GM19025 (cell line): ENCODE results near the gene LGR6.
"Not testable (repeated sequence)": the region's sequence is repeated elsewhere in the genome, so short reads cannot be mapped to it uniquely, and the experiment has no call there.

Source experiments
- ATAC-seq: cut with Tn5 transposase; IDR thresholded peaks from one replicate; pipeline ENCODE4 v1.9.1; 2021; ENCODE audit warnings: mild to moderate bottlenecking, low read depth, moderate library complexity; ENCODE audit not compliant: unreplicated experiment

Gene LGR6

DNA sequence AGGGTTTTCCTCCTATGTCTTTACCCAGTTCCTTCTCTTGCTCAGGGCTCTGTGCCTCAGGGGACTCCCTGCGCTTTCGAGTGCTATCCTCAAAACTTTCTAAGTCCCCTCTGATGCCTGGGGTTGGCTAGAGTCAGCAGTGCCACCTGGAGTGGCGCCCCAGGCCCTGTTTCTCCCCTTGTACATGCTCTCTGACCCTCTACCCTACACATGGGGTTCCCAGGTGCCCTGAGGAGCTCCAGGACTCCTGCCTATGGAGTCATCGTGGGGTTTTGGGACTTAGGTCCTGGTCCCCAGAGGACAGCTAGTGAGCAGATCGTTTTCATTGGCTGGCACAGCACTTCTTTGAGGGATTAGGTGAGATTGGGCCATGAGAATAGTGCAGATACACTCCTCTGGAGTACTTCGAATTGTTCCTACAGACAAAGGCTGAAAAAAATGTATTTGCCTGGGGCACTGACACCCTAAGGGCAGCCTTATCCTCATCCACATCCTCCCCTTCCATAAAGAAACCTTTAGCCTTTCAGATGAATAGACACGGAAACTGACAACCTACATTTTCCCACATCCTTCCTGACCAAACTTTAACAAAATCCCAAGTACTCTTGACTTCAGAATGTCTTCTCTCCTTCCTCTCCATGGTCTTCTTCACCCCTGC lies 41.5 kb downstream of the LGR6 start:
- no peak for ATAC-seq

DNA sequence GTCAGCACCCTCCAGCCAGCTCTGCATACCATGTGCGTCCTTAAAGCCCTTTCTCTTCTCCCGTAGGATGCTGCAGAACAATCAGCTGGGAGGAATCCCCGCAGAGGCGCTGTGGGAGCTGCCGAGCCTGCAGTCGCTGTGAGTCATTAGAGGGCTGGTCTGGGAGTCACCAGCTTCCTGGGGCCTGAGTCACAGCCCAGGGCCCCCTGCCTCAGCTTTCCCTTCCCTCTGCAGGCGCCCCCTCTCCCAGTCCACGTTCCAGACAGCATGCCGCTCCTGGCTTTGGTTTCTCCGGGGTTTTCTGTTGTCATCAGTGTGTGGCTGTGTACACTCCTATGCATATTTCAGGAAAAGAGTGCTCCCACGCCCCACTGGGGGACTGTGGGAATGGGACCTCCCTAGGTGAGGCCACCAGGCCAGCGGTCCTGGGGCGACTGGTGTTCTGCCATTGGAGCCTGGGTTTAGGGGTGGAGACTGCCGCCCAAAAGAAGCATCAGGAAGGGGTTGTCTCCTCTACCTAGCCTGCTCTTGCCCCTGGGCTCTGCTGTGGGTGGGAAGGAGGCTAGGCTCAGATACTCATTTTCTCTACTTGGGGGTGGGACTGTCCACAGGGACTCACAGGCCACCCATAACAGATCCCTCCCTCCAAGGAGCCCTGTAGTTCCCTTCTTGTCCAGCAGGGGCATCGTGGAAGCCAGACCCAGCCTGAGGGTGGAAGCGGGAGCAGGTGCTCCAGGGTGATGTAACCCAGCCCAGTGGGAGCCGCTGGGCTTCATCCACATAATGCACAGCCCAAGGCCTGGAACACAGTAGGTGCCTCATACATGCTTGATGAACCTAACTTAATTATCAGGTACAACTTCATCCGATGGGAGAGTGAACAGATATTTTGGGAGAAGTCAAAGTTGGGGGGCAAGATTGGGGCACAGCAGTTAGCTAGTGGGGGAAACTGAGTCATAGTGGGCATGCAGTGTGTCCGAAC lies 42.5 kb downstream of the LGR6 start:
- no peak for ATAC-seq

DNA sequence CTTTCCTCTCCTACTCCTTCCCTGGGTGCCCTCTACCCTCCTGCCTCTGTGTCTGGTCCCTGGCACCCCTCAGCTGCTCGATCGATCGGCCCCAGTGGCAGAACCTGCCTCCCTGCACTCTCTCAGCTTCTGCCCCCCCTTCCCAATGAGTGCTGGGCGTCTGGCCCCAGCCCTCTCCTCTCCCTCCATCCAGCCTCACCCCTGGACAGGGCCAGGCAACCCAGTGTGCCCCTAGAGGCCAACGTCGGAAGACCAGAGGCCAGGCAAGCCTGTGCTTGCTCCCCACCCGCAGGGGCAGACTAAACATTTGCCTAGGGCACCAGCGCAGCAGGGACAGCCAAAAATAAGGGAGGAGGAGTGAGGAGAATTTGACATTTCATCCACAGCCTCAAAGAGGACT lies 43.5 kb downstream of the LGR6 start:
- ATAC-seq, result no peak

DNA sequence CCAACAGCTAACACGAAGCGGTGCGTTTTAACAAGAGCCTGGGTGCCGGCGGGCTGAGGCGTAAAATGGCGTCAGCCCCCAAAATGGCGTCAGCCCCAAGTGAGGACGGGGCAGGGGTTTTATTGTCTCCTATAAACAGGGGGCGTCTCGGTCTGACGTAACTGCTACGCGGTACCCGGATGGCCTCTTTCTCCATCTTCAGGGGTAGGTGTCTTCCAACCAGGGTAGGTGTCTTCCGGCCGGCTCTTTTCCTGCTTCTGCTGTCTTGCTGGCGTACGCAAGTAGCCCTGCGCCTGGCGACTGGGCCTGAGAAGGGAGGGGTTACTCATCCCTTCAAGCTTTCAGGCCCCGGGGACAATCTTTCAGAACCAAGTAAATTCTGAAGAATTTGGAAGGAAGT lies 45.3 kb downstream of the LGR6 start:
- ATAC-seq, result no peak

DNA sequence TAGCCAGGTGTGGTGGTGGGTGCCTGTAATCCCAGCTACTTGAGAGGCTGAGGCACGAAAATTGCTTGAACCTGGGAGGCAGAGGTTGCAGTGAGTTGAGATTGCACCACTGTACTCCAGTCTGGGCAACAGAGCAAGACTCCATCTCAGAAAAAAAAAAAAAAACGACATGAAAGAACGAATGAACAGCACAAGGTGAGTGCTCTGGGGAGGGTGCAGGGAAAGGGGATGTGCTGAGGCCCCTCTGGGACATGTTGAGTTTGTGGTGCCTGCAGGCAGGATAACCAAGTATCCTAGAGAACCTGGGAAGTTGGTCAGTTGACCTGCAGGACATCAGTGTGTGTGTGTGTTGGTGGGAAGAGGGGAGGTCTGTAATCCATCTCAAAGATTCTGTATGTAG lies 46.6 kb downstream of the LGR6 start:
- ATAC-seq, result not testable (repeated sequence)

DNA sequence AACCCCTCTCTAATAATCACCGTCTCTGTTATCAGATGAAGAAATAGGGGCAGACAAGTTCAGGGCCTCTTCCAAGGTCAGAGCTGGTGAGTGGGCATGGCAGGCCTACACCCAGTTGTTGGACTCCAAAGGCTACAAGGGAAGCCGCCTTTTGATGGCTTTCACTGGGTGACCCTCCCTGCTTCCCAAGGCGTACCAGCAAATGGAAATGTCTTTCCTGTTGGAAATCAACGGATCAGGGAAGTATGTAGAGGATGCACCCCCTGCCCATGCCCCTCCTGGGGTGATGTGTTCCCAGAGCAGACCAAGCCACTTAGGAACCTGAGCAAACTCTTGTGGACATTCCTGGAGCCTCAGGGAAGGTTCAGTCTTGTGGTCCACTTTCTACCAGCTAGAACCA lies 47.4 kb downstream of the LGR6 start:
- no peak for ATAC-seq

DNA sequence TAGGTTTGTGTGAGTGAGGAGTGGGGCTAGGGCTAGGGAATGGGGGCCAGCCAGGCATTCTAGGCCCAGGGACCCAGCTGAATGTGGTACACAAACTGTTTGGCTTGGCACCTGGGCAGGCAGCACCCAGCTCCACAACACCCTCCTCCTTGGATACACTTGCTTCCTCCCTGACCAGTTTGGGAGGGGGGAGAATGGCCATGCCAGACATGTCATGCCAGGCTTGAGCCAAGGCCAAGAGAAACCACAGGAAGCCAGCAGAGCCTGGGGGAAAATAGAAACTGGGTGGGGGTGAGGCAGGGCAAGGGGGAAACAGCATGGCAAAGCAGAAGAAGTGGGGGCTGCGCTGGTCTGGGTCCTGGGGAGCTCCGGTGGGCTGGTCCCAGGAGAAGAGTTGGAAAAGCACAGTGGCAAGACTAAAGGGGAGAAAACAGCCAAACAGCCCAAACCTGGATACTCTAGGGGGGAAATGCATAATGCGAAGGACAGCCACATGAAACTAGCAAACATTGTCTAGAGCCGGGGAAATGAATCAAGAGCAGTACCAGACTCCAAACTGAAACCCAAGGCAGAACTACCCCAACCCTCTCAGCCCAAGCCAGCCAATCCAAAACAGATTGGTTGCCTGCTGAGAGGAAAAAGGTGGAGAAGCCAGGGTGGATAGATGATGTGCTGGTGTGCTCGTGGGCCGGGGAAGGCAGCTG lies 47.9 kb downstream of the LGR6 start:
- no peak for ATAC-seq

DNA sequence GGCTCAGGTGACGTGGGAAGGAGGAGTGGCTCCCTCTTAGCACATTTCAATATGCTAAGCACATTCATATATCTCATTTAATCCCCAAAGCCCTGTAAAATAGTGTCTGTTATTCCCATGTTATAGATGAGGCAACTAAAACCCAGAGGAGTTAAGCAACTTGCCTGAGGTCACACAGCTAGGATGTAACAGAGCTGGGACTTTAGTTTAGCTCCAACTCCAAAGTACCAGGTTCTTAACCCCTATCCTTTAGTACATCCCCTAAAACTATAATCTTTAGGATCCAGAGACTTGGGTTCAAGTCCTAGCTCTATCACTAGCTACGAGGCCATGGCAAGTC lies 48.5 kb downstream of the LGR6 start:
- no peak for ATAC-seq

DNA sequence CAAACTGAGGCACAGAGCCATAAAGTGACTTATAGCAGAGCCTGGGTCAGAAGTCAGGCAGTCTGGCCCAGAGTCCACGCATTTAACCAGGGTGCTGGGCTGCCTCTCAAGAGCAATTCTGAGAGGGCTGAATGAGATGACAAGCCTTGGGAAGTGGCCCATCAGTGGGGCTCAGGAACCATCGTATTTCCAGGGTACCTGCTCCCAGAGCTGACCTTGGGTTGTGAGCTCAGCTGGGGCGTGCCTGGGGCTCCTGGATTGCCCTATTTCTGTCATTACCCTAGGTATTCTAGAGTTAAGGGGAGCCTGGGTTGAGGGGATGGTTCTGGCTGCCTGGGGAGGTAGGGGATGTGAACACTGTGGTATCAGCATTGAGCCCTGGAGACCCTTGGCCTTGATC lies 49.4 kb downstream of the LGR6 start:
- ATAC-seq, result no peak

DNA sequence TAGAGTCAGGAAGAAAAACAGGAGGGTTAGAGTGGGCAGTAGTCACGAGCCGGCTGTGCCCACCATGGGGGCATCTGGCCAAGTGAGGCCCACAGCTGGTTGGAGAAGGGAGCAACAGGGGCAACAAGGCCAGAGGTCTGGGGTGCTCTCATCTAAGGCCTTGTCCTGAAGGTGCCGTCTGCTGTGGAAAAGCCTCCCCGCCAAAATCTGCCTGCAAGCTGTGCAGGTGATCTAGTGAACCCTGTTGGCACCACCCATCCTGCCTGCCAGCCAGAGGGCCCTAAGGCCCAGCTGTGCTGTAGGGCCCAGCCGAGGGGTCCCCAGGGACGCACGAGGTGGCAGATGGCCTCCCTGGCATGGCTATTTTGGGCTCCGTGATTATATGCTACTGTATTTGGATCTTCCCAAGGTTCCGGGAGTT lies 51.3 kb downstream of the LGR6 start:
- no peak for ATAC-seq

DNA sequence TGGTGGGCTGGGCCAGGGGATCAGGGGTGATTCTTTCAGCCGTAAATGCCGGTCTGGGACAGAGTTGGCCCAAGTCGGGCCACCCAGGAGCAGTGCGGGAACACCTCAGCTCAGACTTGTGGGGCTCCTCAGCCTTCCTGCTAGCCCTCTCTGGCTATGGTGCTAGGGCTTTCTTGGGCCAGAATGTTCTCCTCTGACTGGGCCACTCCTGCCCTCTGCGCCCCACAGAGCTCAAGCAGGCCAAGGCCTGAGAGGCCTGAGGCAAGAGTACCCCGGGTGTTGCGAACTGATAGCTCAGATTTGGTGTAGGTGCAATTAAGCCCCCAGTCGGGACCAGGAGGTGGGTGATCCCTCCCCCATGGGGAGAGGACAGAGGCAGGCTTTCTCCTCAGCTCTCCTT lies 51.8 kb downstream of the LGR6 start:
- no peak for ATAC-seq

DNA sequence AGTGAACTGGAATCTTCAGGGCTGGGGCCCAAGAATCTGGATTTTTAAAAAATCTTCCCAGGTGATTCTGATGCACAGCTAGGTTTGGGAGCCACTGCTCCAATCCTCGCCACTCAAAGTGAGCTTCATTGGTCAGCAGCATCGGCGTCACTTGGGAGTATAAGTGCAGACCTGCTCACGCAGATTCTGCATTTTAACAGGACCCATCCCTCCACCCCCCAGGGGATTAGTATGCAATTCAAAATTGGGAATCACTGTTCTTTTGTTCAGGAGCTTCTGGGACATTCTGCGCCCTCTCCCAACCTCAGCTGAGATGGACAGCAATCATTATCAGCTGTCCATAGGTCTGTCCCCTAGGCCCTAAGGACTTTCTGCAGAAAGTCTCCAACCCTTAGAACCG lies 53.5 kb downstream of the LGR6 start:
- ATAC-seq, result no peak

DNA sequence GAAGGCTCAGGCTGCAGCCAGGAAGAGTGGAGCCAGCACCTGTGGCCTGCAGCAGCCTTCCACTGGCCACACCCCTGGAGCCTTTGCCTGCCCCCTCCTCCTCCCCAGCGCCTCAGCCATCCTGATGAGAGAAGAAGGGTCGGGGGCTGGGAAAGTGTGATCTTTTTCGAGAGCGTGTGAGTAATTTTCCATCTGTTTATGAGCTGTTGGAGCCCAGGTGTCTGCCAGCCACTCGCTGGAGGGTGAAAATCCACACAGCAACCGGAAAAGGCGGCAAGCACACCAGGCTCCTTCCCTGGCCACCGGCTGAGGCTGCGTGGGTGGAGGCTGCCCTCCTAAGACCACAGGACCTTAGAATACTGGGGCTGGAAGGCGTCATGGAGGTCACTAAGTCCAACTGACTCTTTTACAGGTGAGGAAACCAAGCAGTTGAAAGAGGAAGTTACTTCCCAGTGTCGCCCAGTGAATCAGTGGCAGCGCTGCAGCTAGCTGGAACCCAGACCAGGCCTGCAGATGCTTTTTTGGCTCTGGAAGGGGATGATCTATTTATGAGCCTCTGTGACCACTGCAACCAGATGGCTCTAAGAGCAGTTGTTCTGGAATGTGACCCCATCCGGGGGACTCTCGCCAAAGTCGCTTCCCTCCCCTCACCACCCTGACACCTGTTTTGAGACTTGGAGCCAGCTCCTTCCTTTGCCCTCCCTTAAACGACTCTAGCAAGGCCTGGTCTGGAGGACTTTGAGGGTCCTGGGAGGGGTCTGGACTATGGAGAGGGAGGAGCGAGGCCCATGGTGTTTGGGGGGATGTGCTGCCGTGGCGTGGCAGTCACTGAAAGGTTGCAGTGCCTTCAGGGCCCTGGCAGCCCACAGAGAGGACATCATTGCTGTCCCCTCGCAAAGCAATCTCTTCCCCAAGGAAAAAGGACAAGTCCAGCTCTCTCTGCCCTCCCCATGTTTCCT lies 54.5 kb downstream of the LGR6 start:
- ATAC-seq, result no peak

DNA sequence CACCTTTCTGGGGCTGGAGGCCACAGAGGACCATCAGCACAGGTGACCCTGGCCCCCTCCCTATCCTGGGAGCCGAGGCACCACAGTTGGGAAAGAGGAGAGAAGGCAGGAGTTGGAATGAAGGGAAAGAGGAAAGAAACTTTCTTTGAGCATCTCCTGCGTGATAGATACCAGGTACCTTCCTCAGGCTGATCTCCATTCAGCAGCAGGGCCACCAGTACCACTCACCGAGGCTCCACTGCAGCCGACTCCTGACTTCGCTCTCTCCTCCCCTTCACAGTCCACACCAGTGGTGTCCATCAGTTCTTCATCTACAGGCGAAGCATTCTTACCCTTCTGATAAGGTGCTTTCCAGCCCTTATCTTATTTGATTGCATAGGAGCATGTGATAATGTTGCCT lies 55.3 kb downstream of the LGR6 start:
- ATAC-seq, result no peak

DNA sequence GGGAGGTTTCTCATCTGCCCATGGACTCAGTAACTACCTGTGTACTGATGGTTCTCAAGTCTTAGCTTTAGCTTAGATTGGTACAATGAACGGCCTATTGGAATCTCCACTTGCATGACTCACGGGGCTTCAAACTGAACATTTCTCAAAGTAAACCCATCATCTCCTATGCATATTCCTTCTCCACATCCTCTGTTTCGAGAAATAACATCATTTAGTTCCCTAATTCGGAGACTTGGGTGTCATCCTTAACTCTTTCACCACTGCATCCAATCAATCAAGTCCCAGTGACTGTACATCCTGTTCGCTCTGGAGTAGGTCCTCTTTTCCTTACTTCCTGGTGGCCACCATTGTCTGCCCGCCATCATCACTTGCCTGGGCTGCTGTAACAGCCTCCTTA lies 55.8 kb downstream of the LGR6 start:
- no peak for ATAC-seq

DNA sequence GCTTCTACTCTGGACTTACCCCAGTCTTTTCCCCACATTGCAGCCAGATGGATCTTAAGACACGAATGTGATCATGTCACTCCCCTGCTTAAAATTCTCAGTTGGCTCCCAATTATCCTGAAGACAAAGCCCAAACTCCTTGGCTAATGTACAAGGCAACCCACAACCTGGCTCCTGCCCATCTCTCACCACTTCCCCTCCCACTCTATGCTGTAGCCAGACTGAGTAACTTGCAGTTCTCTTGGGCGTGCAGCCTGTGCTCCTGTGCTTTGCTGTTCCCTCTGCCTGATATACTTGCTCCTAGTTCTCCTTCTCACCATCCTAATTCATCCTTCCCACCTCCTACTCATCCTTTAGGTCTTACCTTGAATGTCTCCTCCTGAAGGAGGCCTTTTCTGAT lies 56.2 kb downstream of the LGR6 start:
- ATAC-seq, result no peak

DNA sequence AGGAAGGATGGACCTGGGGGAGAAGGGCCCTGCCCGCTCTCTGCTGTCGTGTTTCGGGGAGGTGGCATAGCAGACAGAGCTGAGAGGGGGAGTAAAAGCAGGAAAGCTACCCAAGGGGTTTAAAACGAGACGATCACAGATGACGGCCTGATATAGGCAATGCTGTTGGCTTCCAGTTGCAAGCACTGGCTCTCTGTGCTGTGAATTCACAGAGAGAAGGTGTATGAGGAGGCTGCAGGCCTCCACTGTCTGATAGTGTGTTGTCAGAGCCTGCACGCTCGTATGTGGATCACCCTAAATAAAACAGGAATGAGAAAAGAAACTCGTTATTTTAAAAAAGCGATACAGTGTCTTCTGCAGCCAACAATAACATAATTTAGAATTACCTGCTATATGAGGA lies 57.4 kb downstream of the LGR6 start:
- ATAC-seq, result no peak

DNA sequence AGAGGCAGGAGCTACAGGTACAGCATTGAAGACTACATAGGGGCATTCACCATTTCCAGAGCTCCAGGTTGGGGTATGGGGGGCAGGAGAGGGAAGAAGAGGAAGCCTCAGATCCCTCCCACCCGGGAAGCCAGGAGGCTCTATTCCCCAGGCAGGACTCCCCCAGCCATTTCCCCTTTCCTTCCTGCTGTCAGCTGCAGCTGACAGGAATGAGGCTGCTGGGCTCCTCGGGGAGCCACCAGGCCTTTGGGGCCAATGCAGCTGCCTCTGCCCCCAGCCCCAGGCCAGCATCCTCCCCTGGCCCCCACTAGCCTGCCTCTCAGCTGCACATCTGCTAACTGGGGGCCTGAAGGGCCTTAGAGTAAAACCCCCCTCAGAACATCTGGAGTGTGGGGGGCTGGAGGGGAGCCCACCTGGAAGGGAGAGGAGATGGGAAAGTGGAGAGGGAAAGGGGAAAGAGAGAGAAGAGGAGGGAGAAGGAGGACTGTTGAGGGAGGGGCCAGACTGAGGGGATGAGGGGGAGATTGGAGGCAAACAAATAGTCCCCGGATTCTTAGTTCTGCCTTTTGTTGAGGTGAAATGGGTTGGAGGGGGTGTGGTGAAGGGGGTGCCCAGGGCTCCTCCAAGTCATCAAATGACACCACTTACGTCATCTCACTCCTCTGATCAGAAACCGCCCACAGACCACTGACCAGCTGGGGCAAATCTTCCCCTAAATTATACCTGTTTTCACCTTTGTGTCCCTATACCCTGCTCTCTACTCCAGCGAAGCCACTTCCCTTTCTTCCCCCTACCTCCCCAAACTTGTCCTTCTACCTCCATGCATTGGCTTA lies 58.0 kb downstream of the LGR6 start:
- no peak for ATAC-seq

DNA sequence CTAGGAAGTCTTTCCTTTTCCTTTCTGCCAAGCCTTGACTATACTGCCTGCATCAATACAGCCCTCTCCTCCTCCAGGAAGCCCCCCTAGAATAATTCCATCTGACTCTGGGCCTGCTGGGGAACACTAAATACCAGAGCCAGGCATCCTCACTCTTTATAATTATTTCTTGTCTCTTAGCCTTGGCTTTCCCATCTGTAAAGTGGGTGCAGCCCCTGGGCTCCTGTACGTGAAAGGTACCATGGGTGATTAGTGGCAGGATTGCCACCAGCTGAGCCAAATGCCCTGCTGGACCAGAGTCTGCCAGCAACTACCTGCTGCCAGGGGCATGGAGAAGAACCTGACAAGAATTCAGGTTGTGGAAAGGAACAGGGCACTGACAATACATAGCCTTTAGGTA lies 58.7 kb downstream of the LGR6 start:
- ATAC-seq, result no peak
